HuH-7.5 (cell line): ENCODE measurements around the gene LKAAEAR1.

Source experiments
- DNase-seq: peaks from one replicate; pipeline ENCODE4 v3.0.0; 2011; ENCODE audit warnings: low spot score

The LKAAEAR1 gene

GRCh38 chr20:64050261-64051032 lies 33.8 kb downstream of the LKAAEAR1 start:
- DNase-seq = no peak

- DNase-seq = no peak
Measured at GRCh38 chr20:64049878-64050260, 34.3 kb downstream of the LKAAEAR1 start.

DNA sequence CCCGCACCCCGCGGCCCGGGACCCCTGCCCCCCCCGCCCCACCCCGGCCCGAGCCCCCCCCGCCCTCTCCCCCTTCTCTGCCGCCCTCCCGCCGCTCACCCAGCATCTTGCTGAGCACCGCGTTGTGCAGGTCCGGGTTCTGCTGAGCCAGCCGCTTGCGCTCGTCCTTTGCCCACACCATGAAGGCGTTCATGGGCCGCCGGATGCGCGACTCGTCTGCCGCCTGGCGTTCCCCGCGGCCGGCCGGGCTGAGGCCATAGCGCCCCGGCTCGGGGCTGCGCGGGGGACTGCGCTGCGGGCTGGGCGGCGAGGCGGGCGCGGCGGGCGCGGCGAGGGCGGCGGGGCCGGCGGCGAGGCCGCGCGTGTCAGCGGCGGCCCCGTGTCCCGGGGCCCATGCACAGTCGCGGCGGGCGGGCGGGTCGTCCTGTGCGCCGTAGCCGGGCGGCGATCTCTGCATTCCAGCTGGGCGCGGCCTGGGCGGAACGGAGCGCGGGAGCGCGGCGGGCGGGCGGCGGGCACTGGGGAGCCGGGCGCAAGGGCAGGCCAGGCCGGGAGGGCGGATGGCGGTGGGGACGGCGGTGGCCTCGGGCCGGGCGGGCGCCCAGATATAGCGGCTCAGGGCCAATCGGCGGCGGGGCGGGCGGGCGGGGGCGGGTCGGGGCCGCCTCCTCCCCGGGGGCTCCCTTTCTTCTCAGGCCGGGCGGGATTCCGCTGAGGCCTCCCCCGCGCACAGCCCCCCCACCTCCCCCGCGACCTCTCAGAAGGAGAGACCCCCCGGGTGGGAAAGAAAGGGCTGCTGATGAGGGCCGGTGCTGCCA lies 34.9 kb downstream of the LKAAEAR1 start, which contains the start of gene SOX18:
TSS of gene SOX18 (minus strand) at position 580 of the 818 bp plus-strand sequence. CDS start at position 457, 123 bp downstream.
- peak; percentile 65 for DNase-seq

- no peak for DNase-seq
Measured at GRCh38 chr20:64048402-64049044, 35.7 kb downstream of the LKAAEAR1 start.

DNA sequence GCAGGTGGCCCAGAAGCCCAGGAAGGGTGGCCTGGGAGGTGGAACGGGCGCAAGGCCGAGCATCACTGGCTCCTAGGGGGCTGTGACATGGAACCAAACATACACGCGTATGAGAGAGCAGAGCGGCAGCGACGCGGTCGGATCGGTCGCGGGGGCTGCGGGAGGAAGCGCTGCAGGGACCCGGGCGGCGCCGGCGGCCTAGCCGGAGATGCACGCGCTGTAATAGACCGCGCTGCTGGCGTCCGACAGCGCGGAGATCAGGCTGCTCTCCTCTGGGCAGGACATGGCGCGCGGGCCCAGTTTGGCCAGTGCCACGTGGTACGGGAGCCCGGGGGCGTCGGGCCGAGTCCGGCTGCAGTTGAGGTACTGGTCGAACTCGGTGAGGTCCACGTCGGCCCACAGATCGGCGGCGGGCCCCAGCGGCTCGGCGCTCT lies 36.2 kb downstream of the LKAAEAR1 start:
- DNase-seq = no peak

- DNase-seq = no peak
Measured at GRCh38 chr20:64047046-64047389, 37.2 kb downstream of the LKAAEAR1 start.

DNA sequence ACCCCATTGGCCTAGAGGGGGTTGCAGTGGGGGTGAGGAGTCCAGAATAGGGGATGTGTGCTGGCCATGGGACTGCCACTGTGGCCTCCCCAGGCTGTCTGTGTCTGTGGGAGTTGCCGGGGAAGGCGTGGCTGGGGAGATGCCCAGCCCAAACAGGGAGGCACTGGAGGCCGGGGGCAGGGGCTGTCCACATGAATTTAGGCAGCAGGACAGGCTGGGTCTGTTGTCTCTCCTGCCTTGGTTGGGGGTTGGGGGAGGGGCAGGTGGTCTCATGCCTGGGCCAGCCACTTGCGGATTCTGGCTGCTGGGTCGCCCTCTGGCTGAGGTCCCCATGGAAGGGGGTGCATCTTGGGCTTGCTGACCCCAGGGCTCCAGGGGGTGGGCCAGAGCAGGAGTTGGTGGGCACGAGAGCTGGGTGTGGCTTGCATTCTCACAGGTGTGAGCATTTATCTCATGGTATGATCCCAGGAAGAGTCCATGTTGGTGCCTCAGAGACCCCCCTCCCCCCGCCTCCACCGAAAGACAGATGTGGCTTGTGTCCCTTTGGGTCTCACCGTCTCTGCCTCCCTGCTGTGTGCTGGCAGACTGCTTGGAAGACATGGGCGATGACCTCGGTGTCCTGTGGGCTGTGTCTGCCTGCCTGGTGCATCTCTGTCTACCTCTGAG lies 38.7 kb downstream of the LKAAEAR1 start:
- DNase-seq = no peak

- no peak for DNase-seq
Measured at GRCh38 chr20:64044484-64045247, 39.5 kb downstream of the LKAAEAR1 start.

DNA sequence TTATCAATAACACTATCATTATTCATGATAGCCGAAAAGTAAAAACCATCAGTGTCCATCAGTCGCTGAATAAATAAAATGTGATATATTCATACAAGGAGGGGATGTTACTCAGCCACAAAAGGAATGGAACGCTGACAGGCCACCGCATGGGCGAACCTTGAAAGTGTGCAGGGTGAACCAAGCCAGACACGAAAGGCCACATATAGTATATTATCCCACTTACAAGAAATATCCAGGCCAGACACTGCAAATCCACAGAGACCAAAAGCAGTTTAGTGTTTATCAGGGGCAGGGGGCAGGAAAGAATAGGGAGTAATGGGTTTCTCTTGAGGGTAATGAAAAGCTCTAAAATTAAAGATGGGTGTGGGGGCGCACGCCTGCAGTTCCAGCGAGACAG lies 40.4 kb downstream of the LKAAEAR1 start:
- no peak for DNase-seq

DNA sequence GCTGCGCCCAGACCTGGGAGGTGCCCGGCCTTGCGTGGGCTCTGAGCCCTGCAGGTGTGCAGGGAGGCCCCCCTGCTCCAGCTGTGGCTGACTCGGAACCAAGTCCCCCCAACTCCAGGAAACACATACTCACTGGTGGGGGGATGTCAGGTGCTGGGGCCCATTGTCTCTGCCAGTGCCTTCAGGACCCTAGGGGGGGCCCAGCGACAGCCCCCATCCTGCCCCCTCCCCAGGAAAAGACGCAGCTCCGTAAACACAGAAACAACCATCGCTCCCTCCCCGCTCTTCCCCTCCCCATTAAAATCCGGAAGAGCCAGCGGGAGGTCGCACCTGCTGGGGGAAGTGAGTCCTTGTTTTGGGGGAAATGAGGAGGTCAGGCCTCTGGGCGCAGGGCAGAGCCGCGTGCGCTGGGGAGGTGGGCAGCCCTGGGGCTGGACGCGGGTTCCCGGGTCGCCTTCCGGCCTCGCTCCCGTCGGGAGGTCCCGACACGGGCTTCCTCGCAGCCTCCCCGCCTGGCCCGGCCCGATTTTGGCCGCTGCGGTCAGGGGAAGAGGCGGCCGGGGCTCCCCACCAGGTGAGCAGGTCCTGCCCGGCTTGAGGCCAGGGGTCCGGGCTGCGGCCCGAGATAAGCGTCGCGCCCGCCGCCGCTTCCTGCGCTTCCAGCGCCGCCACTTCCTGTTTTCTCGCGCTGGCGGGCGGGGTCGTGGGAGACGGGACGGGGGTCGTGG lies 42.0 kb downstream of the LKAAEAR1 start:
- DNase-seq = no peak

GRCh38 chr20:64041781-64042053 lies 42.5 kb downstream of the LKAAEAR1 start:
- DNase-seq = no peak

DNA sequence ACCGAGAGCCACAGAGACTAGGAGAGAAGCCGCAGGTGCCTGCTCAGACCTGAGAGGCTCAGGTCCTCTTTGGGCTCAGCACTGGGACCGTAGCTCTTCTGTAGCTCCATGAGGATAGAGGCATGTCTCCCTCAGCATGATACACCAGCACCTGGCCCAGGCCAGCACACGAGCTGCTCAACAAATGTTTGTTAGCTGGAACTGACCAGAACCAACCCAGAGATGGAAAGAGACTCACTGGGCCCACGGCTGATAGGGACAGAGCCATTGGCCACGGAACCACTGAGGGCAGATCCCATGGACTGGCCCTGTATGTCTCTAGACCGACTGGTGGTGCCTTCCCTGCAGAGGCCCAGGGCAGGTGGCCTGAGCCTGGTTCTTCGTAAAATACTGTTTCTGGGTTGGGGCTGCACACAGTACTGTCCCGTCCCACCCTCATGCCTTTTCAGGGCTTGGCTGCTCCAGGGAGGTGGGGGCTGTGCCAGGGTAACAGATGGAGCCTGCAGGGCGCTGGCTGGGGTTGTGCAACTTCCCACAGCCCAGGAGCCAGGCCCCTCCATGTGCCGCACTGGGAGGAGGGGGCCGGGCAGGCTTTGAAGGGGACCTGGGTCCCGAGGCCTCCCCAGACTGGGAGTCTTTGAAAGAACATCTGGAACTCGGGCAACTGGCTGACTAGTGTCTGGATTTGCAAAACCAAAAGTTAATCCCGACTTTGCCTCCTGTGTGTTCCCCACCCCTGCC lies 43.0 kb downstream of the LKAAEAR1 start:
- no peak for DNase-seq

- no peak for DNase-seq
Measured at GRCh38 chr20:64040231-64041039, 43.8 kb downstream of the LKAAEAR1 start.

- no peak for DNase-seq
Measured at GRCh38 chr20:64039293-64040160, 44.7 kb downstream of the LKAAEAR1 start.

DNA sequence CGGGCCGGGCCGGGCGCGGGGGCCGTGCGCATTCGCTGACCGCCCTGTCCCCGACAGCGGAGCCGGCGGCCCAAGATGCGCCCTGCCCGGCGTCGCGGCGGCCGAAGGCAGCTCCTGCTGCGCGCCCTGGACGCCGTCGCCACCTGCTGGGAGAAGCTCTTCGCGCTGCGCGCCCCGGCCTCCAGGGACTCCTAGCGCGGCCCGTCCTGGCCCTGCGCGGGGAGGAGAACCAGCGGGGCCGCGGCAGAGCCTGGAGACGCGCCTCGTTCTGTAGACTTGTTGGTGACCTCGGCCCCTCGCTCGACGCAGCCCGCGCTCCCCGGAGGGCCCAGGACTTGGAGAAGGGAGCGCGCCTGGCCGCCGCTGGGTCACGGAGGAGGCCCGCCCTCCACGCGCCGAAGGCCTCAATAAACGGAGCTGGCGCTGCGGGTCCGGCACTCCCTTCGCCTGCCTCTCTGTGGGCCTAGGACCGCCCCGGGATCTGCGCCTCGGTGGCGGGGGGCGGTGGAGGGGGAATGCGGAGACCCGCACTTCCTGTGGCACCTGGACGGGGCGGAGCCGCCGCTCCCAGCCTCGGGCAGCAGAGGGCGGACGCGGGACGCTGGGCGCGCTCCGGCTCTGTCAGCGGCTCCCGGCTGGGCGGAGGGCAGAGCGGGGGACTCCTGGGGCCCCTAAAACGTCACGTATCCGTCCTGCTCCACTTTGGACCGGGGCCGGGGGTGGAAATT lies 45.5 kb downstream of the LKAAEAR1 start:
- DNase-seq = peak; percentile 98

- DNase-seq = peak; percentile 85
Measured at GRCh38 chr20:64038224-64038564, 46.0 kb downstream of the LKAAEAR1 start.

- no peak for DNase-seq
Measured at GRCh38 chr20:64037498-64038213, 46.5 kb downstream of the LKAAEAR1 start.
